Prostate gland (tissue), 2 donors: Measurements from ENCODE around the gene TRAF3IP1. TPM values are rescaled to one million over a fixed set of nuclear protein-coding genes. Genes with fewer than 3 reads are reported as not detected.
A peak's percentile ranks its signal among the peaks of the same experiment; 100 is the strongest.

Experiments
- DNase-seq: peaks from one replicate; pipeline ENCODE4 v3.0.0-alpha.2; 2019; ENCODE audit warnings: low spot score
- H3K27ac ChIP-seq, 2 donors: fragments of 200-600 bp; sonication (generic); 2 replicates each; pipeline ENCODE4 v1.5.1; 2017 to 2019
- H3K27me3 ChIP-seq: fragments of 200-600 bp; sonication (generic); replicated peaks from 2 replicates; pipeline ENCODE4 v1.5.1; 2019; ENCODE audit not compliant: insufficient read depth
- H3K36me3 ChIP-seq, 2 donors: fragments of 200-600 bp; sonication (generic); 1 replicate in 1 of 2; 2 replicates in 1 of 2; pipeline versions ENCODE4 v1.5.1 to v1.8.1; 2017 to 2019
- H3K4me1 ChIP-seq: fragments of 200-600 bp; sonication (generic); replicated peaks from 2 replicates; pipeline ENCODE4 v1.5.1; 2019
- H3K4me3 ChIP-seq, 2 donors: fragments of 200-600 bp; sonication (generic); 2 replicates each; pipeline ENCODE4 v1.5.1; 2017 to 2019
- H3K9me3 ChIP-seq: fragments of 200-600 bp; sonication (generic); 2 replicates; pipeline ENCODE4 v1.5.1; 2017
- CTCF ChIP-seq, 4 experiments: fragments of 200-600 bp in 2 of 4; fragments of 450-650 bp in 2 of 4; sonication (generic) in 2 of 4; IDR thresholded peaks; 1 replicate in 3 of 4; 2 replicates in 1 of 4; pipeline ENCODE4 v1.5.1; 2016 to 2019; ENCODE audit warnings: antibody characterized with exemption in 4 of 4, mild to moderate bottlenecking in 2 of 4, moderate library complexity in 2 of 4
- POLR2A ChIP-seq: fragments of 450-650 bp; IDR thresholded peaks from one replicate; pipeline ENCODE4 v1.6.1; 2016; ENCODE audit warnings: antibody characterized with exemption, mild to moderate bottlenecking
- POLR2AphosphoS5 ChIP-seq: sonication (generic); formaldehyde crosslinking; IDR thresholded peaks from one replicate; pipeline ENCODE4 v1.6.1; 2017; ENCODE audit warnings: antibody characterized with exemption
- WGBS: methylation state at CpG from one replicate; pipeline ENCODE4 v1.1.5; 2018; 5-methylcytosine and 5-hydroxymethylcytosine counted together
- intact Hi-C: fragments of 100-400 bp; cut with DNase I; formaldehyde crosslinking; loops from one replicate; pipeline ENCODE4 v1.14.2; 2022
- total RNA-seq, 2 donors: library from RNA; depleted of rRNA; stranded (reverse); fragments of >200 nt; gene quantifications; one replicate each; pipeline ENCODE4 v1.1.0, GENCODE V29; 2016

The TRAF3IP1 gene
- total RNA-seq, 2 donors from 2014 or later = 14.4 to 18.5 TPM

DNA sequence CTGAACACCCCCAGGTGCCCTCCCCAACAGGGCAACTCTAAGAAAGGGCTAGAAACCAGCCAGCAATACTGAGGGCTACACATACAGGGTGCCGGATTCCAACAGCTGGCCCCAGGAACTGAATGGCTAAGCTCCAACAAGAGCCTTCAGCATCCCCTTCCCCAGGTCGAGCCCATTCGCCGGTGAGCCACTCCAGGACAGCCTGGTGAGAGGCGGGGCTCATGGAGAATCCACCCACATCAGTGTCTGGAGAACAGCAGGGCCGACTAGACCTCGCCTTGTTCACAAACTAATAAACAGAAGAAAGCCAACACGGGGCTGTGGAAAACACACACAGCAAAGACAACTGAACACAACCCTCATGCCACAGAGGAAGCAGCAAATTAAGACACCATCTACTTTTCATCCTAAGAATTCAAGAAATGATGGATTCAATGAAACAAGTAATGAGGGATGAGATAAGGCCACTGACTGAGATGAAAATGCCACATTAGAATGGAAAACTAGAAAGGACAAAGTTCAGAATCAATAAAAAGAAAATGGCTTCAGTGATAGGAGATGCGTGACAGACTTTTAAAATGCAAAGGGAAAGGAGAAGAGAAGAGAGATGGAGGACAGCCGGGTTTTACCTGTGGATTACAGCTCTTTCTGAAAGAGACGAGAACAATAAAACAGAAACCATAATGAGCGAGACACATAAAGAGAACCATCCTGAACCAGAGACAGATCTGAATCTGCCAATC lies 40.1 kb upstream of the TRAF3IP1 start:
- TF ChIP-seq POLR2AphosphoS5 (no peak), POLR2A (no peak), CTCF (IDR thresholded peaks at IDR 0.05) (no peak)
- DNase-seq = no peak
- H3K4me3 ChIP-seq = no peak overlapping the region
- intact Hi-C loops = no loop called here
- H3K27ac ChIP-seq = peak overlapping the region; percentile 15 to 33
- no peaks in the 10 kb centered on the region for H3K27me3 ChIP-seq
- H3K4me1 ChIP-seq = peaks cover 27% of the 10 kb centered on the region
- peaks cover 0 to 5% of the 10 kb centered on the region in 2 donors for H3K36me3 ChIP-seq
- 78% methylated on average over 12 of the region's 12 CpGs for WGBS
- no peaks in the 10 kb centered on the region for H3K9me3 ChIP-seq

- no peak for TF ChIP-seq POLR2A
- no peak for TF ChIP-seq POLR2AphosphoS5
- no peak for TF ChIP-seq CTCF (IDR thresholded peaks at IDR 0.05)
- Histone ChIP-seq H3K27me3 (no peaks in the 10 kb centered on the region), H3K4me1 (peaks cover 39% of the 10 kb centered on the region), H3K9me3 (no peaks in the 10 kb centered on the region), H3K36me3 (no peaks in the 10 kb centered on the region), H3K27ac (no peak overlapping the region), H3K4me3 (no peak overlapping the region)
- intact Hi-C loops = no loop called here
- DNase-seq = no peak
- WGBS = 85% methylated on average over 13 of the region's 13 CpGs
These were observed 38.4 kb upstream of the TRAF3IP1 start for GRCh38 chr2:238281826-238282480.

GRCh38 chr2:238282861-238283738 lies 37.2 kb upstream of the TRAF3IP1 start:
- peaks cover 44% of the 10 kb centered on the region for H3K4me1 ChIP-seq
- H3K4me3 ChIP-seq = no peak overlapping the region
- H3K36me3 ChIP-seq = no peaks in the 10 kb centered on the region
- TF ChIP-seq CTCF (IDR thresholded peaks at IDR 0.05) = no peak
- TF ChIP-seq POLR2AphosphoS5 = no peak
- no peak for TF ChIP-seq POLR2A
- peak overlapping the region; percentile 95 to 96 for H3K27ac ChIP-seq
- intact Hi-C loops = no loop called here
- WGBS = 87% methylated on average over 17 of the region's 17 CpGs
- no peaks in the 10 kb centered on the region for H3K9me3 ChIP-seq
- no peak for DNase-seq
- no peaks in the 10 kb centered on the region for H3K27me3 ChIP-seq

DNA sequence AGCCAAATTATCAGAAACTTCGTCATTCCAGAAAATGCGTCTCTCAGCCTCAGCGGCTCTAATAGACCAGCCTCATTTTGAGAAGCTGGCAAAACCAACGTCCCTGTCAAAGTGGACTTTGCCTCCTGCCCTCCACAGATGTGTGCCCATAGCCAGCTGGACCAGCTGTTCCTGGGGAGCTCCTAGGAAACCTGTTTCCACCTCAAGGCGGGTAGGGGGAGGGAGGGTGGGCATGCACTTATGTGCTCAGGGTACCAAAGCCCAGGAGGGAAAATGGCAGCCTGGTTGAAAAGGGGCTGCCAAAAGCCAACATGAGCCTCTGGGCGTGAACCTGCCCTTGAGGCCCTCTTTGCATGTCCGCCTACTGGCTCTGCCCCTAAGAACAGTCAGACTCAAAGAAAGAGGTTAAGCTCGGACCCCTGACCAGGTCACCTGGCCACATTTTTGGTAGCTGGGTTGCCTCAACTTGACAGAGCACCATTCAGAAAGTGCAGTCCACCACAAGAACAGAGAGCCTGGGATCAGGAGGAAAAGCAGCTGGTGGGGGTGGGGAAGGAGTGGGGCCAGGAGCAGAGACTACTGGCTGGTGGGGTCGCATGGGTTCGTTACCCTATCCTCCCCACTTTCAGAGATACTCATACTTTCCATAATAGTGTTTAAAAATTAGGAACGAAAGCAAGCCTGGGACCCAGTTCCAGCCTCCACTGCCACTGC lies 35.4 kb upstream of the TRAF3IP1 start:
- Histone ChIP-seq H3K36me3 (no peaks in the 10 kb centered on the region), H3K9me3 (no peaks in the 10 kb centered on the region), H3K27ac (peak overlapping the region; percentile 95 to 96), H3K4me3 (no peak overlapping the region), H3K4me1 (peaks cover 51% of the 10 kb centered on the region), H3K27me3 (no peaks in the 10 kb centered on the region)
- DNase-seq = no peak
- no peak for TF ChIP-seq POLR2A
- TF ChIP-seq POLR2AphosphoS5 = no peak
- TF ChIP-seq CTCF (IDR thresholded peaks at IDR 0.05) = no peak
- intact Hi-C loops = loop anchor here (5.0 kb wide), 1 partner anchor 442 kb away; no protein-coding TSS in a partner anchor
- 68% methylated on average over 11 of the region's 11 CpGs for WGBS
